CD4-positive, alpha-beta T cell (primary cell): Measurements from ENCODE around the gene CASZ1. TPM values are rescaled to one million over a fixed set of nuclear protein-coding genes. Genes with fewer than 3 reads are reported as not detected.

Experiments used
- ATAC-seq: fragments of 200-7000 bp; cut with Tn5 transposase; one replicate; pipeline ENCODE4 v1.10.0; 2022; ENCODE audit warnings: mild to moderate bottlenecking; ENCODE audit not compliant: poor library complexity
- CTCF ChIA-PET: fragments of 350-600 bp; sonication (Branson Sonifier 250); formaldehyde crosslinking; loops from one replicate; lab custom pipeline; 2021; ENCODE audit warnings: antibody characterized with exemption, inconsistent platforms; lab: Charles Lee
- POLR2A ChIA-PET: fragments of 350-600 bp; sonication (Branson Sonifier 250); formaldehyde crosslinking; loops from one replicate; lab custom pipeline; 2021; ENCODE audit warnings: antibody characterized with exemption, inconsistent platforms; lab: Charles Lee
- DNase-seq, 14 experiments: peaks; one replicate each; pipeline ENCODE4 v3.0.0-alpha.2; 2013 to 2020; ENCODE audit warnings: mixed read lengths in 2 of 14
- H3K27ac ChIP-seq, 2 donors: one replicate each; pipeline versions ENCODE4 v1.5.1 to v1.7.0; 2013; ENCODE audit warnings: low read length in 2 of 2, low read depth in 1 of 2, mild to moderate bottlenecking in 1 of 2
- H3K27me3 ChIP-seq, 2 experiments: 1 replicate in 1 of 2; 2 replicates in 1 of 2; pipeline versions ENCODE4 v1.6.1 to v1.7.0; 2013; ENCODE audit warnings: low read length in 2 of 2, control low read depth in 1 of 2, mild to moderate bottlenecking in 1 of 2, moderate library complexity in 1 of 2; ENCODE audit not compliant: insufficient read depth in 2 of 2, control insufficient read depth in 1 of 2
- H3K36me3 ChIP-seq: one replicate; pipeline ENCODE4 v1.6.1; 2013; ENCODE audit warnings: low read length, control low read depth; ENCODE audit not compliant: insufficient read depth
- H3K4me1 ChIP-seq: one replicate; pipeline ENCODE4 v1.6.1; 2013; ENCODE audit warnings: low read length, control low read depth; ENCODE audit not compliant: insufficient read depth
- H3K4me3 ChIP-seq: one replicate; pipeline ENCODE4 v1.5.1; 2013; ENCODE audit warnings: mild to moderate bottlenecking, low read length, moderate library complexity
- H3K9me3 ChIP-seq, 2 experiments: 1 replicate in 1 of 2; 2 replicates in 1 of 2; pipeline versions ENCODE4 v1.6.1 to v1.7.0; 2013; ENCODE audit warnings: low read length in 2 of 2, mild to moderate bottlenecking in 2 of 2, control low read depth in 1 of 2, moderate library complexity in 1 of 2; ENCODE audit not compliant: control insufficient read depth in 1 of 2, insufficient read depth in 1 of 2
- H3K27ac Mint-ChIP-seq: one replicate; pipeline ENCODE4 v1.8.0; 2020; ENCODE audit warnings: mixed read lengths
- H3K27me3 Mint-ChIP-seq: one replicate; pipeline ENCODE4 v1.8.0; 2021; ENCODE audit warnings: mixed read lengths
- H3K36me3 Mint-ChIP-seq: one replicate; pipeline ENCODE4 v1.8.0; 2021; ENCODE audit warnings: low read depth, mixed read lengths
- H3K4me1 Mint-ChIP-seq: one replicate; pipeline ENCODE4 v1.8.0; 2021; ENCODE audit warnings: low read depth, mixed read lengths
- H3K4me3 Mint-ChIP-seq: one replicate; pipeline ENCODE4 v1.8.0; 2020; ENCODE audit warnings: mild to moderate bottlenecking, mixed read lengths
- H3K9me3 Mint-ChIP-seq: one replicate; pipeline ENCODE4 v1.8.0; 2020; ENCODE audit warnings: mixed read lengths
- intact Hi-C, 2 experiments: fragments of 100-400 bp; cut with DNase I in 1 of 2; cut with micrococcal nuclease in 1 of 2; formaldehyde crosslinking; loops; one replicate each; pipeline versions ENCODE4 v1.15.1 to v1.9.0; 2023 to 2025; cut with DNase I, micrococcal nuclease
- total RNA-seq, 174 experiments: library from RNA in 2 of 174; stranded (reverse) in 2 of 174; gene quantifications; one replicate each; pipeline ENCODE4 v1.2.3 and lab custom pipeline; 2021 to 2026
- TF ChIP-seq, protein P1 (sequence below): fragments of 200-600 bp; IDR thresholded peaks from one replicate; pipeline ENCODE4 v1.8.0; 2022; ENCODE audit warnings: antibody characterized with exemption, mild to moderate bottlenecking

Gene CASZ1
- total RNA-seq, 2 experiments from 2014 or later, result 21.8 to 22.8 TPM

DNA sequence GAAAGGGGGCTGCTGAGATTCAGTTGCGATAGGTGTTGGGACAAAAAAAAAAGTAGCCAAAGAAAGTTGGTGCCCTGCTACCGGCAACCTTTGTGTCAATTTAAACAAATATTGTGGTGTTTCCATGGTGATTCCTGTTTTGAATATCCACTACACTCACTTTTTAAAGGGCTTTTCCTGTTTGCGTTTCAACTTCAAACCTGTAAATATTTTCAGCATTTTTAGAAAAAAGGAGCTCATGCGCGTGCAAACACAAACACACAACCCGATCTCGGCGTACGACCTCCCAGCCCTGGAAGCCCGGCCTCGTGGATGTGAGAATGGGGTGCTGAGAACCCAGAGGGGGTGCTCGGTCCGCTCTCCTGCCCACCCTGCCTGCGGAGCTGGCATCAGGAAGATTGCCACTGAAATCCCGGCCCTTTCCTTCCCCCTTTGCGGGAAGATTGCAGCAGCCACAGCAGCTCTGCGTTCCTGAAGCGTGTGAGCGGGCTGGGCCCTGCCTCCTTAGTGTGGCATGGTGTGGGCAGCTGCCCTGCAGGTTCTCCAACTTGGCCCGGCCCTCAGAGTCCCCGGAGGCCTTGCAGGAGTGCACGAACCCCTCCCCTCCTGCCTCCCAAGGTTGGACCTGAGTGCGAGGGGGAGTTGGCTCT is 34.8 kb downstream of the CASZ1 start:
- H3K4me1 ChIP-seq, result peaks cover 8% of the 10 kb centered on the region
- H3K36me3 ChIP-seq, result no peaks in the 10 kb centered on the region
- H3K27ac Mint-ChIP-seq, result no peak overlapping the region
- H3K9me3 ChIP-seq, result no peaks in the 10 kb centered on the region
- H3K4me3 ChIP-seq, result no peak overlapping the region
- no peaks in the 10 kb centered on the region for H3K36me3 Mint-ChIP-seq
- DNase-seq (no peak), ATAC-seq (no peak)
- H3K9me3 Mint-ChIP-seq, result no peaks in the 10 kb centered on the region
- POLR2A ChIA-PET, result no interaction called here
- intact Hi-C loops, result no loop called here
- CTCF ChIA-PET, result no interaction called here
- TF ChIP-seq, protein P1, sequence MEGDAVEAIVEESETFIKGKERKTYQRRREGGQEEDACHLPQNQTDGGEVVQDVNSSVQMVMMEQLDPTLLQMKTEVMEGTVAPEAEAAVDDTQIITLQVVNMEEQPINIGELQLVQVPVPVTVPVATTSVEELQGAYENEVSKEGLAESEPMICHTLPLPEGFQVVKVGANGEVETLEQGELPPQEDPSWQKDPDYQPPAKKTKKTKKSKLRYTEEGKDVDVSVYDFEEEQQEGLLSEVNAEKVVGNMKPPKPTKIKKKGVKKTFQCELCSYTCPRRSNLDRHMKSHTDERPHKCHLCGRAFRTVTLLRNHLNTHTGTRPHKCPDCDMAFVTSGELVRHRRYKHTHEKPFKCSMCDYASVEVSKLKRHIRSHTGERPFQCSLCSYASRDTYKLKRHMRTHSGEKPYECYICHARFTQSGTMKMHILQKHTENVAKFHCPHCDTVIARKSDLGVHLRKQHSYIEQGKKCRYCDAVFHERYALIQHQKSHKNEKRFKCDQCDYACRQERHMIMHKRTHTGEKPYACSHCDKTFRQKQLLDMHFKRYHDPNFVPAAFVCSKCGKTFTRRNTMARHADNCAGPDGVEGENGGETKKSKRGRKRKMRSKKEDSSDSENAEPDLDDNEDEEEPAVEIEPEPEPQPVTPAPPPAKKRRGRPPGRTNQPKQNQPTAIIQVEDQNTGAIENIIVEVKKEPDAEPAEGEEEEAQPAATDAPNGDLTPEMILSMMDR, result no peak
- H3K27me3 ChIP-seq, result no peaks in the 10 kb centered on the region
- no peak overlapping the region for H3K27ac ChIP-seq
- H3K4me3 Mint-ChIP-seq, result no peak overlapping the region
- H3K27me3 Mint-ChIP-seq, result no peaks in the 10 kb centered on the region
- H3K4me1 Mint-ChIP-seq, result peaks cover 8% of the 10 kb centered on the region

DNA sequence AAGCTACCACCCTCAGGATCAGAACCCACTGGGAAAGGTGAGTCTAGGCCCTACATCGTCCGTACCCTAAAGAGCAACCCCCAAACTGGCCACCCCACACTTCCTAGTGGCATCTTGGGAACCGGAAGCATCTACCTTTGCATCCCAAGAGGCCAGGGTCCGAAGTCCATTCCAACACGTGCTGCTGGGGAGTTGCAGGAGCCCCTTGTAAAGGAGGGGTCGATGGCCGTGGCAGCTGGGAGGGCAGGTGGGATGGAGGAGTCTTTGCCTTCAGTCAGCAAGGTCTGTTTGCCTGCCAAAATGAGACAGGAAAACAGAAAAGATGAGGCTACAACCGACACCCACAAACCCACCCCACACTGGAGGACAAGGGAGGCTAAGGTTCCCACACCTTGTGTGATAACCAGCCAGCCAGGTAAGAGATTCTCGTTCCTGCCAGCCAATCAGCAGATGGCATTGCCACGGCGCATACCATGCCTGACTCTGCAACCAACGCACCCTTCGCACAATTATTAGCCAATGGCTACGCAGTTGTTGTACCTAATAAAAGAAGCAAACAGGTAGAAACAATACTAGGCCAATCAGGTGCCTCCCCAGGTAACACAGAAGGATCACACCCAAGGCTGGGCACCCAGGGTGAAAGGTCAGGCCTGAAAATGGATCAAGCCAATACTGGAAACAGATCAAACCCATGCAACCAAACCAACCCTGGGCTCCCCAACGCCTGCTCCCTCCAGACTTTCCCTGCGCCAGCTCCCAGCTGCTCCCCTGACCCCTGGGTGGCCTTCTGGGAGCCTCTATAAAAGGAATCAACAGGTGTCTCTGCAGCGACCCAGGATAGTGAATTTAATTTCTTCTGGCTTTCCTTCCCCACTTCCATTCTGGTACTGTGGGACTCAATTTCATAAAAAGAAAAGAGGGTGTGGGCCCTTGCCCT is 35.6 kb downstream of the CASZ1 start:
- ChIA-PET POLR2A (no interaction called here), CTCF (no interaction called here)
- H3K27me3 Mint-ChIP-seq, result no peaks in the 10 kb centered on the region
- H3K9me3 Mint-ChIP-seq, result no peaks in the 10 kb centered on the region
- Histone ChIP-seq H3K9me3 (no peaks in the 10 kb centered on the region), H3K27ac (no peak overlapping the region), H3K4me3 (no peak overlapping the region), H3K4me1 (peaks cover 15% of the 10 kb centered on the region), H3K27me3 (no peaks in the 10 kb centered on the region), H3K36me3 (no peaks in the 10 kb centered on the region)
- H3K36me3 Mint-ChIP-seq, result no peaks in the 10 kb centered on the region
- intact Hi-C loops, result no loop called here
- ATAC-seq, result no peak
- TF ChIP-seq, protein P1, result no peak
- H3K4me3 Mint-ChIP-seq, result no peak overlapping the region
- H3K4me1 Mint-ChIP-seq, result peaks cover 13% of the 10 kb centered on the region
- no peak overlapping the region for H3K27ac Mint-ChIP-seq
- DNase-seq, result no peak

DNA sequence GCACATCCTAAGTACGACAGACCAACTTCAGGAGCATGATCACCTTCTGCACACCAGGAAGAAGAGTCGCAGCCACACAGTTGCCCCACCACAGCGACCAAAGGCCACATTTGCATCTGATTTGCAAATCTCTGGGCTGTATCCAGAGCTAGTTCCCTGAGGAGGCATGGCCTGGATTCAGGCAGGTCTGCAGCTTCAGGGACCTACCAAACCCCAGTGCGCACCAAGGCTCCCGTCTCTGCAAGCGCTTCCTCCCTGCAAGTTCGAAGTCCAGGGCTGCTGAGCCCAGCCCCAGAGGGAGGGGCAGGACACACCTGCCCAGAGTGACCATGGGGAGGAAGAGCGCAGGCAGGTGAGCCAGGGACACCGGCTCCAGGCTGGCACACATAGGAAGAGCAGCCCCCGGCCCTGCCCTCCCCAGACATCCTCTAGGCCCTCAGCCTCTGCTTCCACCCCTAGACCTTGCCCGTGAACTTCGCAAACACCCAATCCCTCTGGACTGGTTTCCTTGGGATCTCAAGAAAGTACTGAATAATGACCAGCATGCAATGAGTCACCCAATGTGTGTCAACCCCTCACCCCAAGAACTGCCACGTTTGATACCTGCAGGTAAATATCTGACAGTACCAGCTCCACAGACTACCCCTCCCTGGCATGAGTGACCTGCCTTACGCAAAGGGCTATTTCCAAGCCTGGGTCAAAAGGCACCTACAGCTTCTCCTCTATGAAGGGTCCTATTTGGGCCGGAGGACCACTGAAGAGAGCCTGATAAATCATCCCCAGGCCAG is 36.8 kb downstream of the CASZ1 start:
- H3K4me1 Mint-ChIP-seq, result peaks cover 15% of the 10 kb centered on the region
- Histone ChIP-seq H3K4me1 (peaks cover 21% of the 10 kb centered on the region), H3K36me3 (no peaks in the 10 kb centered on the region), H3K27ac (no peak overlapping the region), H3K4me3 (no peak overlapping the region), H3K9me3 (no peaks in the 10 kb centered on the region), H3K27me3 (no peaks in the 10 kb centered on the region)
- TF ChIP-seq, protein P1, result no peak
- intact Hi-C loops, result no loop called here
- ATAC-seq, result no peak
- no peaks in the 10 kb centered on the region for H3K36me3 Mint-ChIP-seq
- no peaks in the 10 kb centered on the region for H3K27me3 Mint-ChIP-seq
- ChIA-PET CTCF (no interaction called here), POLR2A (no interaction called here)
- no peak overlapping the region for H3K4me3 Mint-ChIP-seq
- H3K9me3 Mint-ChIP-seq, result no peaks in the 10 kb centered on the region
- no peak for DNase-seq
- no peak overlapping the region for H3K27ac Mint-ChIP-seq
